PFSK-1 (cell line): Measurements from ENCODE around the gene BNC2.

Experiments used
- FOXP2 ChIP-seq: optimal IDR thresholded peaks from 2 replicates; pipeline ENCODE3; 2011; ENCODE audit warnings: borderline replicate concordance, control low read depth, inconsistent platforms; ENCODE audit not compliant: insufficient read depth; ENCODE audit errors: extremely low read length, extremely low read depth
- POLR2AphosphoS5 ChIP-seq: IDR thresholded peaks from 2 replicates; pipeline ENCODE4 v1.6.1; 2012; ENCODE audit warnings: low read depth, mild to moderate bottlenecking, control low read depth, low read length, moderate library complexity
- TAF1 ChIP-seq: IDR thresholded peaks from 2 replicates; pipeline ENCODE4 v1.6.1; 2012; ENCODE audit warnings: low read length, control low read depth, borderline replicate concordance; ENCODE audit not compliant: insufficient read depth
- TF ChIP-seq, protein P1 (sequence below), 2 experiments: IDR thresholded peaks; 2 replicates each; pipeline versions ENCODE4 v1.6.1 to v1.8.0; 2011 to 2012; ENCODE audit warnings: low read depth in 2 of 2, low read length in 2 of 2, control low read depth in 1 of 2, inconsistent platforms in 1 of 2, mild to moderate bottlenecking in 1 of 2, moderate library complexity in 1 of 2; ENCODE audit not compliant: insufficient read depth in 1 of 2

DNA sequence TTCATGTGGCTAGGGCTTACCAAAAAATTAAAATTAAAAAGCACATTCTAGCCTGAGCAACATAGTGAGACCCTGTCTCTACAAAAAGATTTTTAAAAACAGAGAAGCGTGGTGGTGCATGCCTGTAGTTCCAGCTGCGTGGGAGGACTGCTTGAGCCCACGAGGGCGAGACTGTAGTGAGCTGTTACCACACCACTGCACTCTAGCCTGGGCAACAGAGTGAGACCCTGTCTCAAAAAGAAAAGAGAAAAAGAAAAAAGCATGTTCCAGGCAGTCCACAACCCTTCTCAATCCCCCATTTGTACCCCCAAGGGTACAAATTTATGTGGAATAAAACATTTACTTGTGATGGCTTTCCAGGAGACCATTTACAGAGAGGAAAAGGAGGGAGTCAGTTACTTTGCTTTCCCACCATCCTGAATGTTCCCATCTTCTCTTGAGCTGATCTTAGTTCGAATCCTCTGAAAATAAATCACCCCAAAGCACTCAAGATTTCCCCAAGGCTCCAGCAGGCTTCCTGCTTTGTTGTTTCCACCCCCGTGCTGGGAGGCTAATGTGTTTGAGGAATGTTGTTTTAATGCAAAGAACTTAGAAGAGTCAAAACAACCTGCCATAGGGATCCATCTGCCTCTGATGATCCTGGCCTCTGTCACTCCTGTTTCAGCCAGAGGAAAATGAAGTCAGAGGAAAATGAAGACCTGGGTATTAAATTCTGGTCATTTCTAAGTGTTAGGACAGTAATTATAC, 384.7 kb downstream of the BNC2 start:
- TF ChIP-seq TAF1, result no peak
- TF ChIP-seq POLR2AphosphoS5, result no peak
- TF ChIP-seq FOXP2, result no peak
- TF ChIP-seq, protein P1, sequence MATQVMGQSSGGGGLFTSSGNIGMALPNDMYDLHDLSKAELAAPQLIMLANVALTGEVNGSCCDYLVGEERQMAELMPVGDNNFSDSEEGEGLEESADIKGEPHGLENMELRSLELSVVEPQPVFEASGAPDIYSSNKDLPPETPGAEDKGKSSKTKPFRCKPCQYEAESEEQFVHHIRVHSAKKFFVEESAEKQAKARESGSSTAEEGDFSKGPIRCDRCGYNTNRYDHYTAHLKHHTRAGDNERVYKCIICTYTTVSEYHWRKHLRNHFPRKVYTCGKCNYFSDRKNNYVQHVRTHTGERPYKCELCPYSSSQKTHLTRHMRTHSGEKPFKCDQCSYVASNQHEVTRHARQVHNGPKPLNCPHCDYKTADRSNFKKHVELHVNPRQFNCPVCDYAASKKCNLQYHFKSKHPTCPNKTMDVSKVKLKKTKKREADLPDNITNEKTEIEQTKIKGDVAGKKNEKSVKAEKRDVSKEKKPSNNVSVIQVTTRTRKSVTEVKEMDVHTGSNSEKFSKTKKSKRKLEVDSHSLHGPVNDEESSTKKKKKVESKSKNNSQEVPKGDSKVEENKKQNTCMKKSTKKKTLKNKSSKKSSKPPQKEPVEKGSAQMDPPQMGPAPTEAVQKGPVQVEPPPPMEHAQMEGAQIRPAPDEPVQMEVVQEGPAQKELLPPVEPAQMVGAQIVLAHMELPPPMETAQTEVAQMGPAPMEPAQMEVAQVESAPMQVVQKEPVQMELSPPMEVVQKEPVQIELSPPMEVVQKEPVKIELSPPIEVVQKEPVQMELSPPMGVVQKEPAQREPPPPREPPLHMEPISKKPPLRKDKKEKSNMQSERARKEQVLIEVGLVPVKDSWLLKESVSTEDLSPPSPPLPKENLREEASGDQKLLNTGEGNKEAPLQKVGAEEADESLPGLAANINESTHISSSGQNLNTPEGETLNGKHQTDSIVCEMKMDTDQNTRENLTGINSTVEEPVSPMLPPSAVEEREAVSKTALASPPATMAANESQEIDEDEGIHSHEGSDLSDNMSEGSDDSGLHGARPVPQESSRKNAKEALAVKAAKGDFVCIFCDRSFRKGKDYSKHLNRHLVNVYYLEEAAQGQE (IDR thresholded peaks at IDR 0.05; ENCODE audit: insufficient read depth in 1 of 2, low read depth in 2 of 2, low read length in 2 of 2), result no peak
